Left ventricle myocardium superior (tissue), 1 donor: ENCODE measurements around the gene HSPG2. TPM values are rescaled to one million over a fixed set of nuclear protein-coding genes. Genes with fewer than 3 reads are reported as not detected.

Experiments used
- total RNA-seq: library from RNA; stranded (reverse); fragmentation: NEBNext Ultra II Directional; extraction: Animal tissue kit (Norgen Biotek cat#: 25700); gene quantifications from one replicate; pipeline ENCODE4 v1.2.1, GENCODE V29; 2021
- donor health status: DM: no; HTN: yes; CAD: no; lungs with severe emphysema.

Gene HSPG2
- total RNA-seq, 1 donor from 2014 or later, result 269 TPM

Other genes with a start within 250 kb of the HSPG2 start
- 40.3 TPM for gene USP48, start 154.2 kb downstream of the HSPG2 start, total RNA-seq
- 0.20 TPM for gene LDLRAD2, start 125.0 kb downstream of the HSPG2 start, total RNA-seq
- gene CELA3B, start 39.7 kb upstream of the HSPG2 start, total RNA-seq, result not detected
- gene CELA3A, start 64.3 kb upstream of the HSPG2 start, total RNA-seq, result not detected
- gene CDC42, start 115.4 kb upstream of the HSPG2 start, total RNA-seq, result 130 TPM
- gene WNT4, start 205.8 kb upstream of the HSPG2 start, total RNA-seq, result 0.05 TPM